Measurements from ENCODE around the gene DNAJC11.
A peak's percentile ranks its signal among the peaks of the same experiment; 100 is the strongest.
"Not testable (repeated sequence)": the region's sequence is repeated elsewhere in the genome, so short reads cannot be mapped to it uniquely, and the experiment has no call there.

DNAJC11 gene

DNA sequence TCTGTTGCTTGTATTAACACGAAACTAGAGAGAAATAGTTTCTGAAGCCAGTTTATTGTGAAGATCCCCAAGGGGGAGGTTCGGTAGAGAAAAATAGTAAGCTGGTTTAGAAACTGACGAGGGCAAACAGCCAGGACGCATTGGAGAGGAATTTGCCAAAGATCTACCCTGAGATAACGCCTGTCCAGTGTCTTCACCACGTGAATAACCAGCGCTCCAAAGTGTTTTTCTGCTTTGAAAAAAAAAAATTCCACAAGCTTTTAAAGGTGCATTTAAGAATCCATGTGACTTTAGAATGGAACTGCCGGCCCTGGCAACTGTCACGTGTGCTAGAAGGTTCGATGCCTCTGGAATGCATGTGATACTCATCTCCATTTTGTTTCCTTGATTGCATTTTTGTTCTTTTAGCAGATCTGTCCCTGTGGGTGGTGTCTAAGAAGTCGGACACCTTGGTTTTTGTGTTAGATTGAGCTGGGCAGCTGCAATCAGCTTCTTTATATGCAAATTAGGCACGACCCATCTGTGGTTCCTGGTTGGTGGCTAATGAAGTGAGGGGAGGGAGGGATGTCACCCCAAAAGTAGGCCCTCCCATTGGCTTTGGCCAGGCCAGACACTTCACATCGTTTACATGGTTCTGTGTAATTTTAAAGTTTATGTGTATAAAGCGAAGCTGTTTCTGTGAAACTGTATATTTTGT is 78.2 kb downstream of the DNAJC11 start:
- DNase-seq: no peak

- DNase-seq: no peak
Observed at GRCh38 chr1:6622396-6623152, 79.0 kb downstream of the DNAJC11 start.

- DNase-seq: no peak
Observed at GRCh38 chr1:6621429-6622391, 79.9 kb downstream of the DNAJC11 start.

DNA sequence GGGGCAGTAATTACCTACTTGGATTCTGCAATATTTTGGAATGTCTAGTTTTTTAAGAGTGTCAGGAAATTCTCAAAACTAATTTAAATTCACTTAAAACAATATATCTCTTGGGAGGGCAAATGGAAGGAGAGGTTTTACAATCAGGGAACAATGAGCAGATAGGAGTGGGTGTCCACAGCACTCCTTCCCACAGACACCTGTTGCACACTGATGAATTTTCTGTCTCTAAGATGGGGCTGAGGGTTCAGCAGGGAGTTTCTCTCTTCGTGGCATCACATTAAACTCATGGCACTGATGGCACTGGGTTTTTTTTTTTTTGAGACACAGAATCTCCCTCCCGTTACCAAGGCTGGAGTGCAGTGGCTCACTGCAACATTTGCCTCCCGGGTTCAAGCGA is 82.6 kb downstream of the DNAJC11 start:
- no peak for DNase-seq

GRCh38 chr1:6614929-6615785 is 86.5 kb downstream of the DNAJC11 start:
- no peak for DNase-seq

- no peak for DNase-seq
Observed at GRCh38 chr1:6614019-6614928, 87.3 kb downstream of the DNAJC11 start.

GRCh38 chr1:6613361-6614018 is 88.1 kb downstream of the DNAJC11 start, which contains the start of gene PHF13:
PHF13 (plus strand) TSS chr1:6613731; CDS start chr1:6614067, 336 bp downstream.
- peak; percentile 95 to 98 for DNase-seq

DNA sequence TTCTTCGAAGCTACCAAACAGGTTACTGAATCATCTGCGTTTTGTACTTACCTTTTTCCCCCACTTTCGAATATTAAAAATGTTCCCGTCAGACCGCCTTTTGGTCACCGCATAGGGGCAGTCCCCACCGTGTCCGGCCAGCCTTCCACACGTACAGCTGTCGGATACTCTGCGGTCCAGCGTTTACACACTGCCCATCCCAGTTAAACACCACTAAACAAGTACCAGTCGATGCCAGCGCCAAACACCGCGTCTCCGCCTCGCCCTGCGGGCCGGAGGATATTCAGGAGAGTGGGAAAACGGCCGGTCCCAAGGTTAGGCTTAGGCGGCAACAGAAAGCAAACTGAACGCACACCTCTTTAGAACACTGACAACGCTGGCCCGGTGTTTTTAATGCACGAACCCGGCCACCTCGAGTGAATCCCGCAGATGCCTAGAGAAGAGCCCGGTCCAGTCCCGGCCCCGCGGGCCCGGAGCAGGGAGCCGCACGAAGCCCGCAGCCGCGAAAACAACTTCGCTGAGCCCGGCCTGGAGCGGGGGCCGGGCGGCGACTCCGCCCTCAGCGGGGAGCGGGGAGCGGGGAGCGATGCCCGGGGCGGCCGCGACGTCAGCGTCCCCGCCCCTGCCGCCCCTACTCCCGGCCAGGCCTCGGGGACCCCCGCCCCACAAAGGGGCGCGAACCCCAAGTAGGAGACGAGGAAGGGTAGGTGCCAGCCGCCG is 88.8 kb downstream of the DNAJC11 start:
- DNase-seq: peak in 1 of 2 experiments; percentile 59

DNA sequence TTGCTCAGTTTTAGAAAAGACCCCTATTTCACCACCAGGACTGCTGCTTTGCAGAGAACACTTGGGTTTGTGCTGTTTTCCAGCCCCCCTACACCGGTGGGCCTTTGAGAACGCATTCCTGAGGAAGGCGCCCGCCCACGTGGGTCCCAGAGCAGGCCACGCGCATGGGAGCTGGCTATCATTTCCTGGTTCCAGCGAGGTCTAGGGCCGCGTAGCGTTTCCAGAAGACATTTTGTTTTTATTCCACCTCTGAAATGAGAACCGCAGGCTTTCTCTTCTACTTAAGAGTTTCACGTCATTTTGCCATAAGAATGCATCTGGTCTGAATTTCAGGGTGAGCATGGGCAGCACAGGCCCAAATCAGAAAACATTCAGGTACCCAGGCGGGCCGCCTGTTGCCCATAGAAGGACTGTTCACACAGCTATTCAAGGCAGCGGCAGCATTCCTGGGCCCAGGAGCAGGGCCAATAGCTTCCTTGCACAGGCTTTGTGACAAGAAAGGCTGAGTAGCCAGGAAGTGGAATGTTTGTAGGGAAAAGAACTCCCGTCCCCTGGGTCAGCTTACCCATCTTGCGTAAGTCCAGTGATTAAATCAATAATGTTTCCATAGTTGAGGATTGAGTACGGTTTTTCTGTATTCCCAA is 97.6 kb downstream of the DNAJC11 start:
- no peak for DNase-seq

- no peak for DNase-seq
Observed at GRCh38 chr1:6603238-6603914, 98.2 kb downstream of the DNAJC11 start.

DNA sequence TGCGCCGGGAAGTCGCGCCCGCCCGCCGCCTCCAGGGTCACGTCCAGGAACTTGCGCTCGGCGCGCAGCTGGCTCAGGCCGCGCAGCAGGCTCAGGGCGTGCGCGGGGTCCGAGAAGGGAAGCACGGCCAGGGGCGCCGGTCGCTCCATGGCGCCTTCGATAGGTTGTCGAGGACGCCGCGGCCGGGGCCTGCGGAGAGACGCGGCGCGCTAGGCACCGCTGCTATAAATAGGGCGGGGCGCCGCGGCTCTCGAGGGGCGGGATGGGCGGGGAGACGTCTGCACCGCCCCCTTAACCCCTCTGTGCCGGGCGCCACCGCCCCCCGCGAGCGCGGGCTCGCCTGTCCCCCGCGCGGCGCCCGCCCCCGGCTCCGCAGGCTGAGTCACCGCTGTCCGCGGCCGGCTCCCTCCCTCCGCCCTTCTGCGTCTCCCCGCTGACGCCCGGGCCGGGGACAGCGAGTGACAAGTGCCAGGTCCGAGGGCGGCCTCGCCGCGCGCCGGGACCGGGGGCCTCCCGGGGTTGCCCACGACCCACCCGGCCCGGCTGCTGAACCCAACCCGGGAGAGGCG is 98.9 kb downstream of the DNAJC11 start, which contains the start of gene KLHL21:
KLHL21 (minus strand) TSS at position 201 of the 569 bp plus-strand sequence; CDS start at position 149, 52 bp downstream.
- DNase-seq: peak in 1 of 2 experiments; percentile 56

GRCh38 chr1:6601923-6602668 is 99.5 kb downstream of the DNAJC11 start:
- DNase-seq: no peak

DNA sequence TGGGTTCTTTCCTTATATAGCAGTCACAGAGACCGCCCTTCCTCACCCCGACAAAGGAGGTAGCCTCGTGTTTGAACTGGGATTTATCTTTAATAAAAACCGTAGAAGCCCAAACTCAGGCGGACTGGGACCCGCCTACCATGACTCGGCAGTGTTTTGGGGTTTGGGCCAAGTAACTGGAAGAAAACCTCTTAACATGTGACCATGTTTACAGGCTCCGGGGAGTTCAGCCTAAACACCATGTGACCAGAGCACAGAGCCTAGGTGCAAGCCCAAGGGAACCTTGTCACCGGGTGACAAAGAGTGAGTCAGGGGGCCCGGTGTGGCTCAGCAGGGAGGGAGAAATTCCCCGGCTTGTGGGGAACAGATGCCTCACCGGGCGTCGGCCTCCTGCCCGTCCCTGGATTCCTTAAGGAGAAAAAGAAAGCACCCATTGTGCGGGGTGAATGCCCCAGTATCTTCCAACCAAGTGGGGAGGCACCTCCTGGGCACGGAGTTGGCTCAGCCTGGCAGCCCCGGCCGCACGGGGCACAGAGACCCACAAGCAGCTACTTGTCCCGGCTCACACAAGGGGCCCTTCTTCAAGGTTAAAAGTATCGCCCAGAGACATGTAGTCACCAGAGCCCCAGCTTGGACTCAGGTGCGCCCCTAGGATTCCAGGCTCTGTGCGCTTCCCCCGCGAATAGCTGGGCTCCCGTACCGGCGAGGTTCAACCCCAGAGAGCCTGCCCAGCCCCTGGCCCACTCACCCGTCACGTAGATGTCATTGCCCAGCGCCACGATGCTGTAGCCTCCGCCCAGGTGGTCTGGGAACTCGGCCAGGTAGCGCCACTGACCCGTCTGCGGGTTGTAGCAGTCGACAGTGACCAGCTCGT is 100.3 kb downstream of the DNAJC11 start:
- no peak for DNase-seq

GRCh38 chr1:6600410-6601048 is 101.1 kb downstream of the DNAJC11 start:
- no peak for DNase-seq

DNA sequence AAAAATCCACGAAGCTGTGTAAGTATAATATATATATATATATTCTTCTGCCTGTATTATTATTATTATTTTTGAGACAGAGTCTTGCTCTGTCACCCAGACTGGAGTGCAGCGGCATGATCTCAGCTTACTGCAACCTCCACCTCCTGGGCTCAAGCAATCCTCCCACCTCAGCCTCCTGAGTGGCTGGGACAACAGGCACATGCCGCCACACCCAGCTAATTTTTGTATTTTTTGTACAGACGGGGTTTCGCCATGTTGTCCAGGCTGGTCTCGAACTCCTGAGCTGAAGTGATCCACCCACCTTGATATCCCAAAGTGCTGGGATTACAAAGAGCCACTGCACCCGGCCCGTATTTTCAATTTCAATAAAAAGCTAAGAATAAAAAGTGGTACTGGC is 101.6 kb downstream of the DNAJC11 start:
- not testable (repeated sequence) for DNase-seq

Data from NCI-H187 (cell line).